ENCODE results near the gene MYO1A. TPM values are rescaled to one million over a fixed set of nuclear protein-coding genes. Genes with fewer than 3 reads are reported as not detected.
A peak's percentile ranks its signal among the peaks of the same experiment; 100 is the strongest.

The MYO1A gene
- total RNA-seq, 1 experiment from 2014 or later, result 0.26 TPM

DNA sequence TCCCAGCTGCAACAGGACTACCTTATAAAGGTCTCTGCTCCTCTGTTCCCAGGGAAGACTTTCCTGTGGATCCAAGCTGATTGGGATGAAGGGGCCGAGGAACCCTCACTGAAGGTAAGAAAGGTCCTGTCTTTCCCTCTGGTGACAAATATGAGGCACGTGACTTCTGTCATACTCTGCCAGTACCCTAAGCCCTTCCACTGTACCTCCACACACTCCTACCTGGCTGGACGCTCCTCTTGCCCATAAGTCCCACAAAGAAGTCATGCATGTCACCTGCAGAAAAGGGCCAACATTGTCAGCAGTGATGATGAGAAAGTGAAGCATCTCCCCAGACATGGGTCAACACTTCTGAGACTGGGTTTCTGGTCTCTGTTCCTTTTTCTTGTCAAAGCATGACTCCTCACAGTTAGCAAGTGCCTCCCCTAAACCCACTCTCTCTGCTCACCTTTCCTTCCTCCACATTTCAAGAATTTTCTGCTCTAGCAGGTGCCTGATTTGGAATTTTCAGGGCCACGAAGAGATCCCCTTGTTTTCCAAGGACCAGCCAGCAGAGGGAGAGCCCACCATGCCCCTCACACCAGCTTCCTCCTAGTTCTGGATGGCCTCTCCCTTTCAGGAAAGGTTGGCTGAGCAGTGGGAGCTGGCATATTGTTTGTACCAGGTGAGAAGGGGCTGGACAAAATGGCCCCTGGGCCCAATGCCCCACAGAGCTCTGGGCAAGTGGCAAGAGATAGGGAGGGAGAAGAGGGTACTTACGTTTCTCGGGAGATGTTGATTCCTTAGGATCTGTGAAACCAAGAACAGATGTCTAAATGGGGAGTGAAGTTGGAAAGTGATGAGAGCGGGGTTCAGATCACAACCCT, 37.1 kb downstream of the MYO1A start:
- Histone ChIP-seq H3K79me1 (ENCODE audit: insufficient read depth, low read depth, low read length, poor library complexity, severe bottlenecking) (no peaks in the 10 kb centered on the region), H2BK5ac (ENCODE audit: insufficient read length, low read length) (no peak overlapping the region), H3K27ac (ENCODE audit: insufficient read length, low read depth, low read length) (no peak overlapping the region), H3K18ac (ENCODE audit: insufficient read length, low read depth, low read length) (no peak overlapping the region), H3K23ac (ENCODE audit: insufficient read length, low read depth, low read length) (no peak overlapping the region), H4K91ac (ENCODE audit: insufficient read length, low read depth, low read length) (no peak overlapping the region), H2BK120ac (ENCODE audit: low read depth, low read length, poor library complexity, severe bottlenecking) (no peak overlapping the region), H3K23me2 (ENCODE audit: insufficient read length, low read depth, low read length, poor library complexity, severe bottlenecking) (no peaks in the 10 kb centered on the region), H3K4ac (ENCODE audit: low read depth, low read length) (no peak overlapping the region), H3K4me2 (ENCODE audit: insufficient read depth, insufficient read length, low read length) (no peak overlapping the region), H2BK15ac (ENCODE audit: low read depth, low read length) (no peak overlapping the region), H2BK20ac (ENCODE audit: low read depth, low read length, poor library complexity, severe bottlenecking) (no peak overlapping the region), H2AFZ (ENCODE audit: low read length) (no peak overlapping the region), H3K9ac (ENCODE audit: extremely low read depth, insufficient read length, low read length) (no peak overlapping the region), H3K27me3 (ENCODE audit: insufficient read depth, low read length) (no peaks in the 10 kb centered on the region; the same call in 1 of the 2 replicates), H4K8ac (replicated peaks; ENCODE audit: insufficient read length, low read depth, low read length) (no peak overlapping the region), H2BK12ac (ENCODE audit: insufficient read length, low read depth, low read length) (no peak overlapping the region), H3K4me1 (ENCODE audit: insufficient read depth, low read length) (peaks cover 16% of the 10 kb centered on the region; the same call in 1 of the 2 replicates), H3K56ac (ENCODE audit: insufficient read length, low read depth, low read length) (no peak overlapping the region), H4K5ac (ENCODE audit: insufficient read length, low read depth, low read length) (no peak overlapping the region), H3K9me3 (ENCODE audit: control insufficient read depth, low read depth, low read length) (no peaks in the 10 kb centered on the region), H2AK5ac (ENCODE audit: insufficient read length, low read length) (no peak overlapping the region), H4K20me1 (ENCODE audit: control insufficient read depth, insufficient read depth, insufficient read length) (no peaks in the 10 kb centered on the region), H3K79me2 (ENCODE audit: insufficient read depth, low read length) (no peaks in the 10 kb centered on the region), H3T11ph (ENCODE audit: low read length) (no peak overlapping the region), H3K14ac (ENCODE audit: insufficient read depth, low read length) (no peak overlapping the region)
- no CpG with 5 or more reads among the region's 7 CpGs for WGBS (ENCODE audit: extremely low coverage, insufficient read length, low lambda C conversion rate)
- peaks cover 49 to 81% of the 10 kb centered on the region in 2 experiments for H3K4me1 Mint-ChIP-seq
- no peaks in the 10 kb centered on the region for H3K9me3 Mint-ChIP-seq
- no peak for DNase-seq
- peaks cover 6% of the 10 kb centered on the region for H3K27me3 Mint-ChIP-seq (ENCODE audit: low read depth)
- TF ChIP-seq, protein P1, sequence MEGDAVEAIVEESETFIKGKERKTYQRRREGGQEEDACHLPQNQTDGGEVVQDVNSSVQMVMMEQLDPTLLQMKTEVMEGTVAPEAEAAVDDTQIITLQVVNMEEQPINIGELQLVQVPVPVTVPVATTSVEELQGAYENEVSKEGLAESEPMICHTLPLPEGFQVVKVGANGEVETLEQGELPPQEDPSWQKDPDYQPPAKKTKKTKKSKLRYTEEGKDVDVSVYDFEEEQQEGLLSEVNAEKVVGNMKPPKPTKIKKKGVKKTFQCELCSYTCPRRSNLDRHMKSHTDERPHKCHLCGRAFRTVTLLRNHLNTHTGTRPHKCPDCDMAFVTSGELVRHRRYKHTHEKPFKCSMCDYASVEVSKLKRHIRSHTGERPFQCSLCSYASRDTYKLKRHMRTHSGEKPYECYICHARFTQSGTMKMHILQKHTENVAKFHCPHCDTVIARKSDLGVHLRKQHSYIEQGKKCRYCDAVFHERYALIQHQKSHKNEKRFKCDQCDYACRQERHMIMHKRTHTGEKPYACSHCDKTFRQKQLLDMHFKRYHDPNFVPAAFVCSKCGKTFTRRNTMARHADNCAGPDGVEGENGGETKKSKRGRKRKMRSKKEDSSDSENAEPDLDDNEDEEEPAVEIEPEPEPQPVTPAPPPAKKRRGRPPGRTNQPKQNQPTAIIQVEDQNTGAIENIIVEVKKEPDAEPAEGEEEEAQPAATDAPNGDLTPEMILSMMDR (conservative IDR thresholded peaks at IDR 0.05), result peak; percentile 57
- H3K27ac Mint-ChIP-seq, result peak overlapping the region in 2 of 3 experiments; percentile 12 to 63; a peak in 2 of 7 replicates
- peak overlapping the region in 1 of 2 experiments; percentile 15; a peak in 1 of 5 replicates for H3K4me3 Mint-ChIP-seq
- peaks cover 0 to 2% (median 0%) of the 10 kb centered on the region in 3 experiments; a peak in 2 of 7 replicates for H3K36me3 Mint-ChIP-seq (ENCODE audit: insufficient read depth in 1 of 3, low read depth in 3 of 3)

Measured in H9 (cell line).